Measurements from ENCODE around the gene TROAP.

TROAP gene

DNA sequence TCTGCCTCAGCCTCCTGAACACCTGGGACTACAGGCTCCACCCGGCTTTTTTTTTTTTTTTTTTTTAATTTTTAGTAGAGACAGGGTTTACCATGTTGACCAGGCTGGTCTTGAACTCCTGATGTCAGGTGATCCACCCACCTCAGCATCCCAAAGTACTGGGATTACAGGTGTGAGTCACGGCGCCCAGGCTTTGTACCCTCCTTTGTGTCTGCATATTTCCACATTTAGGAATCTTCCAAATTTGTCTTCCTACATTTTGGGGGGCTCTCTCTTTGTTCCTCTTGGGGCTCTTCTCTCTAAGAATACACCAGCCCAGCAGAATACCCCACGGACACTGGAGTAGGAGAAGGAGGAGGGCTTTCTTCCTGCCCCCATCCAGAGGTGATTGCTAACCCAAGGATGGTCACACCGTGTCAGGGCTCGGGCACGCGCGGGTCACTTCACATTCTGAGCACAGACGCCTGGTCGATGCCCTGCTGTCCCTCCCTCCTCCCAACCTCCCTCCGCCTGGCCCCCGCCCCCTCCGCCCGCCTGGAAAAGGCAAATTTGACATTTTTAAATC, 21.5 kb downstream of the TROAP start:
- no peak for DNase-seq (ENCODE audit: low read depth)

DNA sequence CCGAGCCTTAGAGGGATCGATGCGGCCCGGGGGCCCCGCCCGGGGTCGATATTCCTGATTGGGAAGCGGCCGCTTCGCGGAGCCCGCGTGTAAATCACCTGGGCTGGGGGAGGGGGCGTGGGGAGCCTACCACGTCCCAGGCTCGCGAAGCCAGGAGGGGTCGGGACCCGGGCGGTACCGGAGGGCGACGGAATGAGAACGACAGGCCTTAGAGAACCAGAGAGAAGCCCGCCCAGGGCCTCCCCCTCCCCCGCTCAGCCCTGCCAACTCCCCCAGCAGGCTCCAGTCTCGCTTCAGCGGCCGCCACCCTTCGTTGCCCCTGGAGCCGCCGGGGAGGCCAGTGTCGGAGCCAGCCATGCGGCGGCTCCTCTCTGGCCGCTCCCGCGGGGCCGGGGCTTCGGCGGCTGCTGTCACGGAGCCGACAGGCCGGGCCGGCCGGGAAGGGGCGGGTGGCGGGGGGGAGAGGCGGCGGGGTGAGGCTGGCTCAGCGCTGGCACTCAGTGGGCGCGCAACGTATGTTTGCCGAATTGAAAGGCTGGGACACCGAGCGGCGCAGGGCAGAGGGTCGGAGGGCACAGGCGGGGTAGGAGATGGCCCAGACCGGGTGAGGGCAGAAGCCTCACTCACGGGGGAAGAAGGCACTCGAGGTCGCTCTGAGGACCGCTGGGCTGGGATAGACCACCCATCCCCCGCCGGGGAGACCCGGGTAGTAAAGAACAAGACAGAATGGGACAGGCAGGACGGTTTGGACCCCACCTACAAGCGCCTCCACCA, 22.2 kb downstream of the TROAP start:
- DNase-seq (ENCODE audit: low read depth) = no peak

DNA sequence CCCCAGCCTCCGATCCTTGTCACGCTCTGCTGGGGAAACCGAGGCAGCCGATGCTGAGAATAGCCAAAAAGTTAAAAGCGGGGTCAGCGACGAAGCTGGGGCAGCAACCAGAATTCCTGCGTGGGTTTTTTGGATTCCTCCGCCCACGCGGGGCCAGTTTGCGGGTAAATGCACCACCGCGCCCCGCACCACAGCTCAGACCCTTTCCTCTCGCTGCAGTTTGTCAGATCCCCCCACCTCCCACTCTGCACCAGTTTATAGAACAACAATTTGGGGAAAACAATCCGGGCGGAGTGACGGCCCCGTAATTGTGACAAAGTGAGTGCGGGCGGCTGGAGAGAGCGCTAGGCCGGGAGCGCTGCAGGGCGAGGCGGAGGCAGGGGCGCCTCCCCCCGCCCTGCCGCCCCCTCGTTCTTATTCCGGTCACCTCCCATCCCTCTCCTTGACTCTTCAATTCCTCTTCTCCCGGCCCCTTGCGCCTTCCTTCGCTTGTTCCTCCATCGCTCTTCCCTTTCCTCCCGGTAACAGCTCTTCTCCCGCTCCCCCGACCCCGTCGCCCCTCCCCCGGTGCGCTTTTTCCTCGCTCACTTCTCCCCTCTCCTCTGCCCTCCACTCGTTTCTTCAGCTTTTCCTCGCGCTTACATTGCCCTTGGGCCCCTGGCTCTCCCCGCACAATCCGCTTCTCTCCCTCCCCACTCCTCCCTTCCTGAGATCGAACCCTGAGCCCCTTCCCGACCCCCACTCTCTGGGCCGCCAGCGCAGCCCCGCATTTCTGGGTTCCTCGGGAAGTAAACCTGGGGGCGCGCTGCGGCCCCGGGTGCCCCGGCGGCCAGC, 23.0 kb downstream of the TROAP start:
- DNase-seq (ENCODE audit: low read depth) = no peak

DNA sequence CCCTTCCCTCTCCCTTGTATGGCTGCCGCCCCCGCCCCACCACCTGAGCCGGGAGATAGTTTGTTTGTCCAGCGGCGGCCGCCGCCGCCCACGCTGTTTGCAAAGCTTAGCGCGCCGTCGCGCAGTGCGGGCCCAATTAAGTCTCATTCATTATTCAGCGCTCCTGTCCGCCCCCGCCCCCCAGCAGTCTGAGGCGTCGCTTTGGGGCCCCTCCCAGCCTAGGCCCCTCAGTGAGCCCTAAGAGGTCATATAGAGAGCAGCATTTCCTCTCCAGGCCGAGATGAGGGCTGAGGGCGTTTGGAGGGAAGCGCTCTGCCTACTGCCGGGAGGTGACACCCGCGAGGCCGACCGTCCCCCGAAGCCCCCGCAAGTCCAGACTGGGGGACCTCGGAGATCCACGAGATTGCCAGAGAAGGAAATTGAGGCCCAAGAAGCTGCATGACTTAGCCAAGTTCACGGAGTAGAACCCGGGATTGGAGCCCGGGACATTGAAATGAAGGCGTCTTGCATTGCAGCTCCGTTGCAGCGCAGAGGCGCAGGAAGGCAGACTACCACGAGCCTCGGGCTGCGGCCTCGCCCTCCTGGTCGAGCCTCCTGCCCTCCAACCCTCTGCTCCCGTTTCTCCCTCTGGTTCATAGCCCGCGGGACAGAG, 23.7 kb downstream of the TROAP start, which contains the start of gene DNAJC22:
Gene DNAJC22 (plus strand): TSS at position 230 of the 652 bp plus-strand sequence. CDS start 1,985 bp downstream, outside the sequence.
- DNase-seq (ENCODE audit: low read depth) = no peak

DNA sequence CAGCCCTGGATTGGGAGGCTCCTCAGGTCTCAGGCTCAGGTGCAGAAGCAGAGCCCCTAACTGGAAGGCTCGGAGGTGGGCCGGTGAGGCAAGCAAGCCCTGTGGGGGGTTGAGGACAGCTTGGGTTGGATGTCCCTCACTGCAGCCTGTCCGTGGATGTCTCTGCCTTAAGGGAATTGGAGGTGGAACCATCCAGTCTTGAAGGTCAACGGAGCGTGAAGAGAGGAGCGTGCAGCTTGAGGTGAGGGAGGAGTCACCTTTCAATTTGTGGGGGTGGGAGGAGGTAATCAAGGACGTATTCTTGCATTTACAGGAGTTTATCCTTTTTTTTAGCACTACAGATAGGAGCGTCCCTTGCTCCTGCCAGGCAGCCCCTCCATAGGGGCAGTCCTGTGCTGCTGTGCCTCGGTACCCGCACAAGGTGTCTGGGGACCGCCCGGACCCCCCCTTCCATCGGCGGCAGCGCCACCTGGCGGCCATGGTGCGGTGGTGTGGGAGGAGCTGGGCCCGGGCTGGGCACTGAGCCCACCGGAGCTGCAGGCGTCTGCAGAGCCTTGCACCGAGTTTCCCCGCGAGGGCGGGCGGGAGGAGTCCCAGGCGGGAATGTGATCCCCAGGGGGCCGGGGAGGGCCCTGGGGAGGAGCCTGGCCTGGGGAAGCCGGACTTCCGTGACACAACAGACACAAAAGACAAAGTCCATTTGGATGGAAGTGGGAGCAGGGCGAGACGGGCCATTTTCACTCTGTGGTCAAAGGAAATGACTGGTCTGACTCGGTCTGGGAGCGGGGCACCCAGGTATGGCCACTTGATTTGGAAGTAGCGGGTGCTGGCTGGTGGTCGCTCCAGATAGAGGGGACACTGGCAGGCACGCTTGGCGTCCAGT, 24.5 kb downstream of the TROAP start:
- DNase-seq (ENCODE audit: low read depth) = peak; percentile 62

DNA sequence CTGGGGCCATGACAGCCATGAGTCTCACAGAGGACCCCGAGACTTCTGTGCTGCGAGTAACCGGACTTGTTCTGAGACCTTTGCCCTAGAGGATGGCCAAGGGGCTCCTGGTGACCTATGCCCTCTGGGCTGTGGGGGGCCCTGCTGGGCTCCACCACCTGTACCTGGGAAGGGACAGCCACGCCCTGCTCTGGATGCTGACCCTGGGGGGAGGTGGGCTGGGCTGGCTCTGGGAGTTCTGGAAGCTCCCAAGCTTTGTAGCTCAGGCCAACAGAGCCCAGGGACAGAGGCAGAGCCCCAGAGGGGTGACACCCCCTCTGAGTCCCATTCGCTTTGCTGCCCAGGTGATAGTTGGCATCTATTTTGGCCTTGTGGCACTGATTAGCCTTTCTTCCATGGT, 25.7 kb downstream of the TROAP start:
- no peak for DNase-seq (ENCODE audit: low read depth)

DNA sequence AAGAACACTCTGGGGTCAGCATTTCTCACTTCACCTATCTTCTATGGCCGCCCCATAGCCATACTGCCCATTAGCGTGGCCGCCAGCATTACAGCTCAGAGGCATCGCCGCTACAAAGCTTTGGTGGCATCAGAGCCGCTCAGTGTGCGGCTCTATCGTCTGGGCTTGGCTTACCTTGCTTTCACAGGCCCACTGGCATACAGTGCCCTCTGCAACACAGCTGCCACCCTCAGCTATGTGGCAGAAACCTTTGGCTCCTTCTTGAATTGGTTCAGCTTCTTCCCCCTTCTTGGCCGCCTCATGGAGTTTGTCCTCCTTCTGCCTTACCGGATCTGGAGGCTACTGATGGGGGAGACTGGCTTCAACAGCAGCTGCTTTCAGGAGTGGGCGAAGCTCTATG, 26.2 kb downstream of the TROAP start:
- DNase-seq (ENCODE audit: low read depth) = no peak

DNA sequence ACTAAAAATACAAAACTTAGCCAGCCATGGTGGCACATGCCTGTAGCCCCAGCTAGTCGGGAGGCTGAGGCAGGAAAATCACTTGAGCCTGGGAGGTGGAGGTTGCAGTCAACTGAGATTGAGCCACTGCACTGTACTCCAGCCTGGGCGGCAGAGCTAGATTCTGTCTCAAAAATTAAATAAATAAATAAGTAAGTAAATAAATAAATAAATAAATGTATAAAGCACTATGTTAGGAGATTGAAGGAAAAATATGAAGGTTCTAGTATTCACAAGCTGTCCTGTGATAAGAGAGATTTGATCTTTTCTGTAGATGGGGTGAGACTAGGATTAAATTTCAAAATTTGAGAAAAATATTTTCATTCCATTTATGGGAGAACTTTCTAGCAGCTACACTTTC, 29.3 kb downstream of the TROAP start:
- DNase-seq (ENCODE audit: low read depth) = no peak

DNA sequence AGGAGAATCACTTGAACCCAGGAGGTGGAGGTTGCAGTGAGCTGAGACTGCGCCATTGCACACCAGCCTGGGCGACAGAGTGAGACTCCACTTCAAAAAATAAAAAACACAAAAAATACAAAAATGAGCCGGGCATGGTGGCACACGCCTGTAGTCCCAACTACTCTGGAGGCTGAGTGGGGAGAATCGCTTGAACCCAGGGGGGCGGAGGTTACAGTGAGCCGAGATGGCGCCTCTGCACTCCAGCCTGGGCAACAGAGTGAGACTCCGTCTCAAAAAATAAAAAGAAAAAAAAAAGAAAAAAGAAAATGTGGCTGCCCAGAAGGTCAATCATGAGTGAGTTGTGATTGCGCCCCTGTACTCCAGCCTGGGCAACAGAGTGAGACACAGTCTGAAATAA, 32.9 kb downstream of the TROAP start:
- no peak for DNase-seq (ENCODE audit: low read depth)

DNA sequence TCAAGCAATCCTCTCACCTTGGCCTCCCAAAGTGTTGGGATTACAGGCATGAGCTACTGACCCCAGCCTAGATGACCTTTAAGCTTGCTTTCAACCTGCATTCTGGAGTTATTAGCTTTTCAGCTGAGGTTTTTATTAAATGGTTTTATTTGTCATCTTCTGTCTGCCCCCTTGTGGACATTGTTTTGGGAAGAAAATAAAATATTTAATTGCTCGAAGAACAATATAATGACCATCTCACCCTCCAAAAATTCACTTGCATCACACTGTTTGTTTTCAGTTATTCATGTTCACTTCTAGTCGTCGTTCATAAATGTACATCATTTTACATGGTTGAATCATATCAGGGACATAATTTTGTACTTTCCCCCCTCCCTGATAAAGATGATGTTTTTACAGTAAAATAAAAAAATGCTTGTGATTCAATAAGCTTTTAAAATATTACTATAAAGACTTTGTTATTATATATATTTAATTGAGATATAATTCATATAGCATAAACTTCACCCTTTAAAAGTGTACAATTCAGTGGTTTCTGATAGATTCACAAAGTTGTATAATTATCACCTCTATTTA, 34.1 kb downstream of the TROAP start:
- DNase-seq (ENCODE audit: low read depth) = no peak

DNA sequence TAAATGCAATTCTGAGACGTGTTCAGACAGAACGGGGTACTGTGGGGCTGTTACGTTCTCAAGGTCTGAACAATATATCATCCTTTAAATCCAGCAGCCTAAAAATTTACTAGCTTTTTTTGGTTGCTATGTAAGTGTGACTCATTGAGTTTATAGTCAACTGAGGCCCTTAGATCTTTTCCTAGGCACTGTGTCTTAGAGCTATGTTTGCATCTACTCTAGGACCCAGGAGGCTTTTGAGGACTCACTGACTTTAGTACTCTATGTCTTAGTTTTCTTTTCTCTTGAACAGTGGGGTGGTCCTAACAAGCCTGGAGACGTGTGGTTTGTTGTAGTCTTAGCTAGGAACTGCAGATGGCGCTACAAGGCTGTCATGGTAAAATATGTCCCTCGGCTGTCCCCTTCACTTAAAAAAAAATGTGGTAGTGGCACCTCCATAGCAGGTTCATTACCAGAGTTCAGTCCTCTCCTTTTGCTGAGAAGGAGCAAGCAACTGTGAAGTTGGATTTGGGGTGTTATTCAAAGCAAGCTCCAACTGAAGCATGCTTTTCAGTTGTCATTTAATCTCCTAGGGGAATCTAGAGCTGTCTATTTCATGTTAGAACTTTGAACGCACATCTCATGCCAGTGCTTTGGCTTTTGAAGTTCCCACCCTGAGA, 35.6 kb downstream of the TROAP start:
- peak; percentile 24 for DNase-seq (ENCODE audit: low read depth)

DNA sequence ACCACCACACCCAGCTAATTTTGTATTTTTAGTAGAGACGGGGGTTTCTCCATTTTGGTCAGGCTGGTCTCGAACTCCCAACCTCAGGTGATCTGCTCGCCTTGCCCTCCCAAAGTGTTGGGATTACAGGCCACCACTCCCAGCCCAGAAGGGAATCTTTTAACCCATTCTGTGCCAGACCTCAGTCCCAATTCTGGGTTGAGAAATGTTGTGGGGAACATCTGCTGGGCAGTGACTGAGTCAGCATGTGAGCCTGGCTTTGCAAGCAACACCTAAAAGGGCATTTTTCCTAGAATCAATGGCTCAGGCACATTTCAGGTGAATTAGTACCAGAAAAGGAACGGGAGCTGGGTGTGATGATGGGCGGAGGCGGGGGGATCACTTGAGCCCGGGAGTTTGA, 36.6 kb downstream of the TROAP start:
- DNase-seq (ENCODE audit: low read depth) = no peak

DNA sequence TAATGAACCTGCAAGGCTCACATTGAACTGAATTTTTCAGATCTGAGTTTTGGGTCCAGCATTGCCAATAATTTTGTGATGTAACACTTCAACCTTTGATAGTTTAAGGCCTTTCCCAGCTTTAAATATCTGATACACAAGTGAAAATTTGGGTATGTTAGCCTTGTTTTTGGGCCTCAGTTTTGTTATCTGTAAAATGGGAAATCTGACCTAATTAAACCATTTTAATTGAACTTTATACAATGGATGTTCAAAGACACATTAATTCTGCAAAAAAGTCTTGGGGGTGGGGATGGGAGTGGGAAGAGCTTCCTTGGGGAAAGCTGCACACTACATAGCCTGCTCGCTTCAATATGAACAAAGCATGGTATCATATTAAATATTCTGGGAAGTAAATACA, 39.0 kb downstream of the TROAP start:
- DNase-seq (ENCODE audit: low read depth) = no peak

DNA sequence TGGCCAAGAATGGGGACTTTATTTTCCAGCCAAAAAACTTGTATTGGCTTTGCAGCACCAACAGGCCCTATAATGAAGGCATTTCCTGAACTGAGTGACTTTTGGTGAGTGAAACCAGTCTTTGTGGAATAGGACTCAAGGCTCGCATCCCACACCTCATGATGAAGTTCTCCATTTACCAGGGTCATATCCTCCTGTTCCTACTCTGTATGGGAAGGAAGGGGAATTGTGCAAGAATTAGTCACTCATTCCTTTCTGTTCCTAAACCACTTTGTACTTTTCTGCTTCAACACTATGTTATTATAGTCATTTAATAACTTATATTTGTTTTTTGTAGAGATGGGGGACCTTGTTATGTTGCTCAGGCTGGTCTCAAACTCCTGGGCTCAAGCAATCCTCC, 41.9 kb downstream of the TROAP start:
- DNase-seq (ENCODE audit: low read depth) = no peak

DNA sequence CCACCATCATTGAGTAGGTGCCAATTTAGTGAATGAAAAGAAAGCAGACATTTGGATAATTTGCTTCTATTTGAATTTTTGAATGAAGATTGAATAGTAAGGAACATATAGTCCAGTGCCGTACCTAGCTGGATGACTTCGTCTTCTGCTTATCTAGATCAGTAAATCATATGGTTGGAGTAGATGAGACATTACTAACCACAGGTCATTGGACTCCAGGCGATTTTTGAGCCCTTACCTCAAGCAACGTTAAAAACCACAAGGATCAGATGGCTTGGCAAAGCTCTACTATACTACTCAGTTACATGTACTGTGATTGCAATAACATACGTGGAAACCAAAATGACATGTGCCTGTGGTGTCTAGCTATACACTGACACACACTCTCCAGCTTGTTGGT, 42.5 kb downstream of the TROAP start:
- DNase-seq (ENCODE audit: low read depth) = no peak

DNA sequence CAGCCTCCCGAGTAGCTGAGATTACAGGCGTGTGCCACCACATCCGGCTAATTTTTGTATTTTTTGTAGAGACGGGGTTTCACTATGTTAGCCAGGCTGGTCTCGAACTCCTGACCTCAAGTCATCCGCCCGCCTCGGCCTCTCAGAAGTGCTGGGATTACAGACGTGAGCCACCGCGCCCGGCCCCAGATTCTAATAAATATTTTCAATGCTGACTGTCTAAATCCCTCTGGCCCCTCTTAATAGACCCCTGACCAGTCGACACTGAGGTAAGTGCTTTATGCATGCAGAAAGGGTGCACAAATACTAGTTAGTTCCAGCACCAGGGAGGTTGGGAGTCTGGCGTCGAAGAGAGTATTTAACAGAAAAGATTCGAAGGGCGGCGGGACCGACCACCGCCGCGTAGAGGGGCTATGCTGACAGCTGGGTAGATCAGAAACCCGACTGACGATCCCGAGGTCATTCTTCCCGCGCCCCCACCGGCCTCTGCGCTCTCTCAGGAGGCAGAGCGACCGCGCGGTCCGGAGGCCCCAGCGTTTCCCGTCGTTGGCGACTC, 43.1 kb downstream of the TROAP start:
- no peak for DNase-seq (ENCODE audit: low read depth)

DNA sequence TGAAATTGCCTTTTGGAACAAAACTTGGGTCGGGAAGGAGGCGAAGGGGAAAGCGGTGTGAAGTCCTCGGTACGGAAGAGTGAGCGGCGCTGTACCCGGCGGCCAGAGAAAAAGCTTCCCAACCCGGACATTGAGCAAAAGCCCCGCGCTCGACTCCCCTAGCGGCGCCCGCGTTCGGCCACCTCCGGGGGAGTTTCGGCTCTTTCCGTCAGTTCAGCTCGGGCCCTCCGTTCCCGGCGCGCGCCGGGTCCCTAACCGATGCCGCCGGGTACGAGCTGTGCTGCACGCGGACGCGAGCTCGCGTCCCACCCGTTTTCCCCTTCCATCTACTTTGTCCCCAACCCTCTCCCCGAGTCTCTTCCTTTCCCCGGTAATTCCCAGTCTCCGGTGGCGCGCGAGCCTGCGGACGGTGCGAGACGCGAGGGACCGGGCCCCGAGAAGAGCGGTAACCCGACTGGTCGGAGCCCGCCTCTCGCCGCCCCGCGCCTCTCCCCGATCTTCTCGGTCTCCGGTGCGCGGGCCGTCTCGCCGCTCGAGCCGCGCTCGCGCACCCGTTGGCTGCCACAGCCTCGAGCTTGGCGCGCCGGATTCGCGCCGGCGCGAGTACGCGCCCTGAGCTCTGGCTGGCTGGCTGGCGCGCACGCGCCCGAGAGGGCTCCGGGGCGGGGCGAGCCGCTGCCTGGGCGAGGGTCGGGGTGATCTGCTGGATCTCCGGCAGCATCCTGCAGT, 43.8 kb downstream of the TROAP start:
- peak; percentile 69 for DNase-seq (ENCODE audit: low read depth)

DNA sequence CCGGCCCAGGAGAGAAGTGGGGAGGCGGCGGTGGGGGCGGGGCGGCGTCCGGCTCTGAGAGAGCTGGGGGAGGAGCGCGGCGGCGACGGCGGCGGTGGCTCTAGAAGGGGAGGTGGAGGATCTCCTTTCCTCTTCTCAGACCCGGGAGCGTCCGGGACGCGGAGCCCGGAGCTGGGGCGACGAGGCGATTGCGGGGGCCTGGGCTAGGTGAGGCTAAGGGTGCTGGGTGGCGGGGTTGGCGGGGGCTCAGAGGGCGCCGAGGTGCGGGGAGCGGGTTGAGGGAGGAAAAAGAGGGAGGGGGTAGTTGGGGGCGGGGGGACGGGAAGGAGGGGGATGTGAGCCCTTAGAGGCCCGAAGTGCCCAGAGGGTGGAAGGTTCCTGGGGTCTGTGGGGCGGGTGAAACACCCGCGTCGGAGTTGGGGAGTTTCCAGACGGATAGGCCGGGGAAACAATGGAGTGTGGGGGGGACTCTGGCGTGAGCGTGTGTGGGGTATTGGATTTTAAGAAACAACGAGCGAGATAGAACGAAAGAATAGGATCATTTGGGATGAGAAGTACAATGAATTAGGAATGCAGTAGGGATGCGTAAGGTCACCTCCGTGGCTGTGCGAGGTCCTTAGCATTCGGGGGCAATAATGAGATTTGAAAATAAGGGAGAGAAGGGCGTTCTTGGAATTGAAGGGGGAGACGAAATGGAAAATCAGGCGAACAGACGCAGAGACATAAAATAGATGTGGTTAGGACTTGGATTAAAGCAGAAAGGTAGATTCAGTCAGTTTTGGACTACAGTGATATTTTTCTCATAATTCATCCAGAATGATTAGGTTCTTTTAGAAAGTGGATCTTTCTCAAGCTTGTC, 44.6 kb downstream of the TROAP start, which contains the start of gene SPATS2:
Gene SPATS2 (plus strand): TSS at position 82 of the 859 bp plus-strand sequence. CDS start 93,551 bp downstream, outside the sequence.
- DNase-seq (ENCODE audit: low read depth) = no peak

All from stimulated activated CD8-positive, alpha-beta memory T cell treated with anti-CD3 and anti-CD28 coated beads, Interleukin-15, amount 100 ng/mL, for 1 hour (primary cell).